ENCODE data around the gene P2RY14.
"Not testable (repeated sequence)": the region's sequence is repeated elsewhere in the genome, so short reads cannot be mapped to it uniquely, and the experiment has no call there.

The P2RY14 gene

GRCh38 chr3:151264605-151265004 is 13.7 kb downstream of the P2RY14 start:
- no peak for TF ChIP-seq CTCF (IDR thresholded peaks at IDR 0.05; ENCODE audit: low read depth, low read length)

GRCh38 chr3:151262871-151263525 is 15.3 kb downstream of the P2RY14 start:
- no peak for TF ChIP-seq CTCF (IDR thresholded peaks at IDR 0.05; ENCODE audit: low read depth, low read length)
- DNase-seq (ENCODE audit: extremely low read depth, low read depth): peak; percentile 29

More at GRCh38 chr3:151264605-151265004, 13.7 kb downstream of the P2RY14 start:
- no peak for DNase-seq (ENCODE audit: extremely low read depth, low read depth)

GRCh38 chr3:151259664-151260063 is 18.7 kb downstream of the P2RY14 start:
- TF ChIP-seq CTCF (IDR thresholded peaks at IDR 0.05; ENCODE audit: low read depth, low read length): no peak
- DNase-seq (ENCODE audit: extremely low read depth, low read depth): no peak

DNA sequence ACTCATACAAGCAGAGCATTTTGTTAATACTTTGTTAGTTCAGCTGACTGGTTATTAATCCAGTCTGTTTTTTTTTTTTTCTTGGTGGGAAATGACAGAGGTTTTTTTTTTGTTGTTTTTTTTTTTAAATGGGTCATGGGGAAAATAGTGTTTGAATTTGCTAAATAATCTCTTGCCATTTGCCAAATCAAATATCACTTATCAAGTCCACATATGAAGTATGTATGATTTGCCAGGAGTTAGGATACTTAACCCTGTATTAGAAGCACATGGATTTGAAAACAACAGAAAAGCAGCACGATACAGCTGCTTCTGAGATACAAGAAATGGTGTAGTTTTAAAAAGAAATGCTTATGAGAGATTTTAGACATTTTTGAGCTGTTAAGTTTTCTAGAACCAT is 21.6 kb downstream of the P2RY14 start:
- no peak for TF ChIP-seq CTCF (IDR thresholded peaks at IDR 0.05; ENCODE audit: low read depth, low read length)
- DNase-seq (ENCODE audit: extremely low read depth, low read depth): no peak

DNA sequence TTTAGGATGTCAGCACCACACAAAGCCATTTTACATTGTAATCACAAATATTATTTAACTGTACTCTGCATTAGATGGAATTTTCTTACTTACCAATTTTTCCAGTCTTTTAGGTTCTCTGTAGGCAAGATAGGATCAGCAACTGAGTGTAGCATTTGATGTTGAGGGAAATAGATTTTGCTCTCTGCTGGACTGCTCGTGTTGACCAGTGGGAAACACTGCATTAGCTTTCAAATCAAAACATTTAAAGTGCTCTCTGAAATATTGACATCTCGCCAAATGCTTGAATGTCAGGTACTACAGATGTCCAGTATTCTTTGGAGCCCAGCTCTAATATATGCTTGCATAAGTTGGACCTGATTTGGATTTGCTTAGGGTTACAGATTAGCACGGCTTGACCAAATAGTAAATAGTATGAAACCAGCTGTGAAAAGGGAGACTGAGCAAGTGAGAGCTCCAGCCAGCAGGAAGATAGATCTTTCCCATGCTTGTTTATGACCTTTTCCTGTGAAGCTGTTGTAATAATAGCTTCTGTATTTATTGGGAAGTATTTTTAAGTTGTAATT is 29.5 kb downstream of the P2RY14 start:
- no peak for DNase-seq (ENCODE audit: extremely low read depth, low read depth)

DNA sequence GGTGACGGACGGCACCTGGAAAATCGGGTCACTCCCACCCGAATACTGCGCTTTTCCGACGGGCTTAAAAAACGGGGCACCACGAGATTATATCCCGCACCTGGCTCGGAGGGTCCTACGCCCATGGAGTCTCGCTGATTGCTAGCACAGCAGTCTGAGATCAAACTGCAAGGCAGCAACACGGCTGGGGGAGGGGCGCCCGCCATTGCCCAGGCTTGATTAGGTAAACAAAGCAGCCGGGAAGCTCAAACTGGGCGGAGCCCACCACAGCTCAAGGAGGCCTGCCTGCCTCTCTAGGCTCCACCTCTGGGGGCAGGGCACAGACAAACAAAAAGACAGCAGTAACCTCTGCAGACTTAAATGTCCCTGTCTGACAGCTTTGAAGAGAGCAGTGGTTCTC is 36.3 kb downstream of the P2RY14 start:
- not testable (repeated sequence) for DNase-seq (ENCODE audit: extremely low read depth, low read depth)

More for the DNA sequence above, 29.5 kb downstream of the P2RY14 start:
- TF ChIP-seq CTCF (IDR thresholded peaks at IDR 0.05; ENCODE audit: low read depth, low read length): no peak

- no peak for TF ChIP-seq CTCF (IDR thresholded peaks at IDR 0.05; ENCODE audit: low read depth, low read length)
- DNase-seq (ENCODE audit: extremely low read depth, low read depth): no peak
These were observed 41.6 kb downstream of the P2RY14 start for GRCh38 chr3:151236736-151237135.

DNA sequence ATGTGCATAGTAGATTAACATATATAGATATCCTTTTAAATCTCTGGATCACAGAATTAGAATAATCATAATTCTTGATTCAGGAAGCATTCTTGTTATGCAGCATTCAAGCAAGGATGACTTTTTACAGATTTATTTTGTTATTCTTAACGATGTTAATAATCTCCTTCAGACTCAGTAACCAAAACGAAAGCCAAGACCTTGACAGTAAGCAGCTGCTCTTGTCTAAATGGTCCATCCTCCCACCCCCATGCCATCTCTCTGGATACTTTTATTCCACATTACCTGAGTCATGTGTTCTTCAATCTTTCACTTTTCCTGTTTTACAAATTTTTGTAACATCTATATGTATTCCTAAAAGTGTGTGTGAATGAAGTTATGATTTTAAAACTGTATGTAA is 42.0 kb downstream of the P2RY14 start:
- no peak for TF ChIP-seq CTCF (IDR thresholded peaks at IDR 0.05; ENCODE audit: low read depth, low read length)
- DNase-seq (ENCODE audit: extremely low read depth, low read depth): no peak

All from AG09319 (cell line).